MM.1S (cell line): ENCODE measurements around the gene NCAPH2.

Experiments used
- EZH2 ChIP-seq: fragments of 300-600 bp; sonication (generic); optimal IDR thresholded peaks from 2 replicates; pipeline ENCODE3; 2017; ENCODE audit warnings: low read depth, mild to moderate bottlenecking, antibody characterized with exemption, low read length, mixed read lengths
- TF ChIP-seq, protein P1 (sequence below): fragments of 300-600 bp; sonication (generic); IDR thresholded peaks from 2 replicates; pipeline ENCODE4 v1.5.1; 2016; ENCODE audit warnings: antibody characterized with exemption, low read length, mixed read lengths

DNA sequence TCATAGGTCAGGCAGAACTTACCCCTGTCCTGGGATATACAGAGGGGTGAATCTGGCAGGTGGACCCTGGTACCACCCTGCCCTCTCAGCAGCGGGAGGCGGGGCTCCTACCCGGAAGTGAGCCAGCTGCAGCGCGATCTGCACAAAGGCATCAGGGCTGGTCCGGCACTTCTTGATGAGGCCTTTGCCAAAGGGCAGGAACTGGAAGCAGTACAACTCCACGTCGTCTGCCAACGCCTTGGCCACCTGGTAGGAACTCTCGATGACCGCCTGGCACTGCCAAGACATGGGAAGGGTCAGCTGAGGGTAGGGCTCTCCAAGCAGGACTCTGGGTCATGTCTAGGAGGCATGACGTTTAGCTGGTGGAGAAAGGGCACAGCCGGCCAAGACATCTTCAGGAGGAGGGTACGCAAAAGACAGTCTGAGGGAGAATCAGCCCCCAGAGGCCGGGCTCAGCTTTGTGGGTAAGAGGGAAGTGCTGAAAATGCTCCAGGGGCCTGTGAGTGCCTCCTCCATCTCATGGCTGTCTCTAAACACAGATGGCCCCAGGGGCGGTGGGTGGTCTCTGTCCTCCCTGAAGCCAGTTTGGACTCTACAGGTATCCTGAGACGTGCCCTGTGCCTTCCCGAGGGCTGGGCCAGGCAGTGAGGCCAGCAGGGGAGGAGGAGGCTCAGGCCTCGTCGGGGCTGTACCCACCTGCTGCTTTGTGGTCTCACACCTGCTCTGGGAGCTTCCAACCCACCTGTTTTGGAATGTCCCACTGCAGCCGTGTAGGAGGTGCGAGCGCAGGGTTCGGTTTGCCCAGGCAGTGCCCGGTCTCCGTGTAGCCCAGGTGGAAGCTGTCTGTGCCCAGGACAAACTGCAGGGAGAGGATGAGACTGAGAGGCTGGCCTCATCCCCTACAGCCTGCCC, 63.5 kb downstream of the NCAPH2 start:
- TF ChIP-seq, protein P1, sequence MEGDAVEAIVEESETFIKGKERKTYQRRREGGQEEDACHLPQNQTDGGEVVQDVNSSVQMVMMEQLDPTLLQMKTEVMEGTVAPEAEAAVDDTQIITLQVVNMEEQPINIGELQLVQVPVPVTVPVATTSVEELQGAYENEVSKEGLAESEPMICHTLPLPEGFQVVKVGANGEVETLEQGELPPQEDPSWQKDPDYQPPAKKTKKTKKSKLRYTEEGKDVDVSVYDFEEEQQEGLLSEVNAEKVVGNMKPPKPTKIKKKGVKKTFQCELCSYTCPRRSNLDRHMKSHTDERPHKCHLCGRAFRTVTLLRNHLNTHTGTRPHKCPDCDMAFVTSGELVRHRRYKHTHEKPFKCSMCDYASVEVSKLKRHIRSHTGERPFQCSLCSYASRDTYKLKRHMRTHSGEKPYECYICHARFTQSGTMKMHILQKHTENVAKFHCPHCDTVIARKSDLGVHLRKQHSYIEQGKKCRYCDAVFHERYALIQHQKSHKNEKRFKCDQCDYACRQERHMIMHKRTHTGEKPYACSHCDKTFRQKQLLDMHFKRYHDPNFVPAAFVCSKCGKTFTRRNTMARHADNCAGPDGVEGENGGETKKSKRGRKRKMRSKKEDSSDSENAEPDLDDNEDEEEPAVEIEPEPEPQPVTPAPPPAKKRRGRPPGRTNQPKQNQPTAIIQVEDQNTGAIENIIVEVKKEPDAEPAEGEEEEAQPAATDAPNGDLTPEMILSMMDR, result no peak
- no peak for TF ChIP-seq EZH2
